HG03565 (cell line): ENCODE measurements around the gene AKIRIN1.
"Not testable (repeated sequence)": the region's sequence is repeated elsewhere in the genome, so short reads cannot be mapped to it uniquely, and the experiment has no call there.

Source experiments
- ATAC-seq: cut with Tn5 transposase; IDR thresholded peaks from one replicate; pipeline ENCODE4 v1.9.1; 2021; ENCODE audit warnings: mild to moderate bottlenecking, moderate library complexity; ENCODE audit not compliant: unreplicated experiment

The AKIRIN1 gene

DNA sequence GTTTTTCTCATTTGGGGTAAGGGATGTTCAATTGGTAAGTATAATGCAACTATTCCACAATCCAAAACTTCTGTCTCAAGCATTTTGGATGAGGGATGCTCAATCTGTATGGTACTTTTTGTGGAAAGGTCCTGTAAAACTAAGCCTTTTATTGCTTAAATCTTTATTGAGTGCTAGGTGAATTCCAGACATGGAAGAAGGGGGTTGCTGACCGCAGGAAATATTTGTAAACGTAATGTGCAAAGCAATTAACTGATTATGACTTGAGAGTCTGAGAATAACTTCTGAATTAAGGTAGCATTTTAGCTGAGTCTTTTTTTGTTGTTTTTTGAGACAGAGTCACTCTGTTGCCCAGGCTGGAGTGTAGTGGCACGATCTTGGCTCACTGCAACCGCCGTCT, 3.1 kb downstream of the AKIRIN1 start:
- no peak for ATAC-seq

DNA sequence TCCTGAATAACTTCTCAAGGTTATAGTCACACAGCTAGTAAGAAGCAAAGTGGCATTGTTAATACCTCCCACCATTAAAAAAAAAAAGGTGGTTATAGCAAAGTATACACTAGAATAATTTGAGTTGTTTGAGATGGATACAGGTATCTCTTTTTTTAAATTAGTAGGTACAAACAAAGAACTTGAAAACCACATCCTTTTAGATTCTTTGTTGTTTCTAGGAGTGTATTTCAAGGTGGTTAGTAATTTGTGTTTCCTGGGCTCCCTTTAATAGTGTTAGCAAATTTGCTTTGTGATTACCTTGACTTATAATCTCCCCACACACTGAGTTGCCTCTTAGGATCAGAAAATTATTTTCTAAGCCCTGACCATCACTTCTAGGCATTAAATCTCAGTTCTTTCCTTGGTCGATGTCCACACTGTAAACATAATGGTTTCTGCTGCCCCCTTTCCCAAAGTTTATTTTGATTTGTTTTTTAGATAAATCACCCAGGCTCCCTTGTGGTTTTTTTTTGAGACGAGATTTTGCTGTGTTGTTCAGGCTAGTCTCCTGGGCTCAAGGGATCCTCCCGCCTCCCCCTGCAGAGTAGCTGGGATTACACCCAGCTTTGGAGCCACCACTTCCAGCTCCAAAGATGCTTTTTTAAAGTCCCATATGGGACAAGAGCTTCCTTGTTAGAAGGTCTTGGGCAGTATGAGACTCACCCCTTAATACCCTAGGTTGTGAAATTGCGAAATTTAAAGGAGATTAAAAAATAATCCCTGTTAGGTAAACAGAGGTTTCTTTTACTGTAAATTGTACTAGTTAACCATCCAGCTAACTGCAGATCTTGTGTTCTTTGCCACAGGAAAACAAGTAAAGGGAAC, 6.2 kb downstream of the AKIRIN1 start:
- ATAC-seq = no peak

DNA sequence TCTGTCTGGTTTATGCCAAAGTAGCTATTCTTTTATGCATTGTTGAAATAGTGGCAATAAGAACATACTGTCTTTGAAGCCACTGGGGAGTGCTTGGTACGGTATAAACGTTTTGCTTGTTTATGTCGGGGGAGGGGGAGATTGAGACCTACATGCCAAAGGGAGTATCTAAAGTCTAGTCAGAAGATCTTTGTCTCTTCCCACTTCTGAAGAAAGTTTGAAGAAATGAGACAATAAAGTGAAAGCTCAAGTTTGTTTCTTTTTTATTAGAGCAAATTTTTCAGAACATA, 6.8 kb downstream of the AKIRIN1 start:
- no peak for ATAC-seq

DNA sequence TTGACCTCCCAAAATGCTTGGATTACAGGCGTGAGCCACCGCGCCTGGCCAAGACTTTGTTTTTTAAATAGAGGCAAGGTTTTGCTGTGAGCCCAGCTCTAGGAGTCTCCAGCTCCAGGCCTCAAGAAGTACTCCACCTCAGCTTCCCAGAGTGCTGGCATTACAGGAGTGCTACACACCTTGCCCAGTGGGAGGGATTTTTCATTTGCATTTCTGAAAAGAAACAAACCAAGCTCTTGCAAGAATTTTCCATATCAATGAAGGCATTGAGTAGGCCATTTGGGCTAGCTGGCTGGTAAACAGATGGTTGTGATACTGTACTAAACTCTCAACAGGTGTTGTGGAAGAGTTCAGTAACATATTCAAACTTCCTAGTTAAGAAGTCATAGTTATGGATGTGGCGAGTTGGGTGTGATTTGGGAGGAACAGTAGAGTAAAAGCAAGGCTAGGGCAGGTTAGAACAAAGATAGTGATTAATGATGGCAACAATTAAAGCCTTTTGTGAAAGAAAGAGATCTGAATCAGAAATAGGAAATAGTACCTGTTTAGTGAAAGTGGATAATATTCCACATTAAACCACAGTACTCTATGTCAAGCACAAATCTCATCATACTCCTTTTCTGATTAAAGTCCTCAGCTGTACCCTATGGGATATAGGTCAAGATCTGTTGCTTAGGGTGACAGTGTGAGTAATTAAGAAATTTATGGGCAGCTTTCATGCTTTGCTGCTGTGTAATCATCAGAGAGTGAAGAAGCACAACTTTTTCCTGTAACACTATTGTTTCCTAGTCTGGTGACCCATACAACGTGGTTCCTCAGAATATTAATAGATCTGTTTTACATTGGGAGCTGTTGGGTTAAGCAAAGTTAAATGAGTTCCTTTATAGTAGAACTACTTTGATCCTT, 10.7 kb downstream of the AKIRIN1 start:
- no peak for ATAC-seq

DNA sequence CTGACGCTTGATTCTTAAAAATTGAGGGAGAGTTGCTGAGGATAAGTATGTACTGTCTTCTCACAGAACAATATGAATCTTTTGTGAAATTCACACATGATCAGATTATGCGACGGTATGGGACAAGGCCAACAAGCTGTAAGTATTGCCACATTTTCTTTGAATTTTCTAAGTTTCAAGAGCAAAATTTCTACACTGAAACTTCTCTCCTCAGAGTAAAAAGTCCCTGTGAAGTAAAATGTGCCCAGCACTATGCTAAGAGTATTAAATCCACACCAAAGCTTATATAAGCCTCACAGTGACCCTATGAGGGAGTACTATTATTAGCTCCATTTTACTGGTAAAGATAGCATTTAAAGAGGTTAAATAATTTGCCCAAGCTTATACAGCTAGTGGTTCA, 12.2 kb downstream of the AKIRIN1 start:
- no peak for ATAC-seq

DNA sequence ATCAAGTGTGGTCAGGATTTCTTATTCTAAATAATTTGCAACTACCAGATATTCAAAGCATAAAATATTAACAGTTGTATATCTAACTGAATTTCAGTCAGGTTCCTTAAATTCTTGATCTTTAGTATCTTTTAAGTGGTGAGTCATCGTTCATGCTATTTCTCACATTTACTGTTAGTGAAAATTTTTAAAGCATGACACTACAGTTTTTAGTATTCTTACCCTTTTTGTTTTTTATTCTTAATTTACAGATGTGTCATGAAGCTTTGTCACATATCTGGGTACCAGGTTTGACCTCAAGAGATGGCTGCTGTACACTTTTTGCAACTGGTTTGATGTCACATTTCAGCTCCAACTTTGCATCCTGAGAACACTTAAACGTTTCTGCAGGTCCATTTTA, 12.7 kb downstream of the AKIRIN1 start:
- ATAC-seq = no peak

DNA sequence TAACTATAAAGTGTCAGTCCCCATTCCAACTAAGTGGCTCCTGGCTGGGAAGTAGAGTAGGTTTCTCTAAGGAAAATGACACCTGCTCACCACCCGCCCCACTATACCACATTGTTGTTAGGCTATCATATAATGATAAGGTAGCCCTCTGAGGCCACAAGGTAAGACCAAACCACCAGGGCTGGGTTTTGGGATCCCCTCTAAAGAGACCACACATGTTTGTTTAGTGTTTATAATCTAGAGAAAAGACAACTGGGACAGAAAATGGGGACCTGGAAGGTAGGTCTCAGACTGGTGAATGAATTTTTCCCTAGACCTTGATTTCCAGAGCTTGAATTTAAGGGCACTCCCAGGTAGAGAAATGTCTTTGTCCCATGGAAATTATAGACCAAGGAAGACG, 15.2 kb downstream of the AKIRIN1 start:
- no peak for ATAC-seq

DNA sequence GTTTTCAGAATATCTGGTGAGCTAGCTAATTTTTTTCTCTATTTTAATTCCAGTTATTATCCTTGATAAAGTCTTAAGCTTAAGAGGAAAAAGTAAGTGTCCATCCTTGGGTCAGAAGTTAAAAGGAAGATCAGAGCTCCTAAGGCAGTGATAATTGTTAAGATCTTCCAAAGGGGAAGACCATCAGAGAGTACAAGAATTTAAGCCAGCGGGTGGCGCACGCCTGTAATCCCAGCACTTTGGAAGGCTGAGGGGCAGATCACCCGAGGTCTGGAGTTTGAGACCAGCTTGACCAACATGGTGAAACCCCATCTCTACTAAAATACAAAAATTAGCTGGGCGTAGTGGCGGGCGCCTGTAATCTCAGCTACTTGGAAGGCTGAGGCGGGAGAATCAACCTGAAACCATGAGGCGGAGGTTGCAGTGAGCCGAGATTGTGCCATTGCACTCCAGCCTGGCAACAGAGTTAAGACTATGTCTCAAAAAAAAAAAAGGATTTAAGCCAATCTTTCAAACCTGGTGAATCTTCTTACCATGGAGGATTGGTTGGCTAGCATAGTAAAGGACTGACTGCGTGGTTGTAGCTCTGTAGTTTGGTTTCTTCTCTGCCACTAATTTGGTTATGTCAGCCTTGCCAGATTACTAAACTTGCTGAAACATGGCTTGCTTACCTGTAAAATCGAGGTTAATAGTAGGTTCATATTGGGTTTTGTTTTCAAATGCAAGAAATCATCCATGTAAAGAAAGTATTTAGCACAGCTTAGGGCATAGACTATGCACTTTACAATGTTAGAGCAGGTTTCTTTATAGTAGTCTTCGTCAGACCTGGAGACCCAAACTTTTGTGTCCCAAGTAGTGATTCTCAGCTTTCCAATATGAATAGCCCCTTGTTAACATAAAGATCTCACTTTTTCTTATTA, 15.9 kb downstream of the AKIRIN1 start:
- no peak for ATAC-seq

DNA sequence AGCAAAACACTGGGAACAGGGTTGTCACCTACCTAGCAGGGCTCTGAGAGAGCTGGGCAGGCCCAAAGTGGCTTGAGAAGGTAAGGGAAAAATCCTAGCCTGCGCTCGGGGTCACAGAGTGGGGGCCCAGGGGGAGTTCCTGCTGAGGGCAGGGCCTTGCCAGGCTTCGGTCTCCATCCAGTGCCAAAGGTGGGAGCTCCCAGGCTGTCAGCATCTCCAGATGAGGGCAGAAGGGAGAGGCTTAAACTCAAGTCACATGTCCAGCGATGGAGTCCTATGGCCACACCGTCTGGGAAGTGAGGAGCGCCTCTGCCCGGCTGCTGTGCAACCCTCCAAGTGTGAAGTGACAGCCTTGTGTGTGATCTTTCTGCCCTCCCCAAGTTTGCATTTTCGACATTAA, 23.9 kb downstream of the AKIRIN1 start:
- not testable (repeated sequence) for ATAC-seq

DNA sequence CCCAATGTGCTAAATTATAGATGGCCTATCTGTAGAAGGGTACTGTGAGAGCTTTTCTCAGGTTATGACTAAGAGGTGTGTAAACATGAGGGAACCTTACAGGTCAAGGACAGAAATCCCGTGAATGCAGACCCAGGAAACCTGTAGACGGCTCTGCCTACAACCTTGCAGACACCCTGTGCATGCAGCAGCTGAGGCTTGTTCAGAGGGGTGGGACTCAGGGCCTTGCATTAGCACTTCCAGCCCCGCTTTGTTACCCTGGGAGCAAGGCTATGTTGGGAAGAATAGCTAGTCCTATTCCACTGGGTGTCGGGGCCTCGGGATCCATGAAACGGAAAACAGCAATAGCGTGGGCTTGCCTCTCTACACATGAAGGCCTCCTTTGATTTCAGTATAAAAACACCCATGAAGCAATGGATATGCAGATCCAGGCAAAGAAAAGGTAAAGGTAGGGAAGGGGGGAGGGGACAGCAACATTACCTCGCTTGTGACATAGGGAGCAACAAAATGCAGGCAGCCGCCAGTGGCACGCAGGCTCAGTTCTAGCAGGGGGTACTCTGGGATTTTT, 25.6 kb downstream of the AKIRIN1 start:
- ATAC-seq = no peak

DNA sequence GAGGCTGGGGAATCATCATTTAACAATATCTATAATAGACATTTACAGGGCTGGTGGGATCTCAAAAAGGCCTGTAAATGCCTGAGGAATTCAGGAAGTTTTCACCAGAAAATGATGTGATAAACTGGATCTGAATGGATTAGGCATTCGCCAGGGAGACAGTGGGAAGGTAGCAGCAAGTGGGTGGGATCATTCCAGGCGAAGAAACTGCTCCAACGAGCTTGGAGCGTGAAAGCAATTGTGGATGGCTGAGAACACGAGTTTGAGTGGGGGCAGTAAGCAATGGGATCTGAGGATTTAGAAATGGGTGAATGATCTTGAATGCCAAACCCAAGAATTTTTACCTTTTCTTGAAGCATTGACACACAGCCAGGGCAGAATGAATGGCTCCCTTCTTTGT, 26.2 kb downstream of the AKIRIN1 start:
- ATAC-seq = no peak

DNA sequence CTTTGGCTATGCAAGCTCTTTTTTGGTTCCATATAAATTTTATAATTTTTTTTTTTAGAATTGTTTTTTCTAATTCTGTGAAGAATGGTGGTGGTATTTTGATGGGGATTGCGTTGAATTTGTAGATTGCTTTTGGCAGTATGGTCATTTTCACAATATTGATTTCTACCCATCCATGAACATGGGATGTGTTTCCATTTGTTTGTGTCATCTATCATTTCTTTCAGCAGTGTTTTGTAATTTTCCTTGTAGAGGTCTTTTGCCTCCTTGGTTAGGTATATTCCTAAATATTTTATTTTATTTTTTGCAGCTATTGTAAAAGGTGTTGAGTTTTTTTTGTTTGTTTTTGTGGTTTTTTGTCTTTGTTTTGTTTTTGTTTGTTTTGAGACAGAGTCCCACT, 29.4 kb downstream of the AKIRIN1 start:
- ATAC-seq = not testable (repeated sequence)

DNA sequence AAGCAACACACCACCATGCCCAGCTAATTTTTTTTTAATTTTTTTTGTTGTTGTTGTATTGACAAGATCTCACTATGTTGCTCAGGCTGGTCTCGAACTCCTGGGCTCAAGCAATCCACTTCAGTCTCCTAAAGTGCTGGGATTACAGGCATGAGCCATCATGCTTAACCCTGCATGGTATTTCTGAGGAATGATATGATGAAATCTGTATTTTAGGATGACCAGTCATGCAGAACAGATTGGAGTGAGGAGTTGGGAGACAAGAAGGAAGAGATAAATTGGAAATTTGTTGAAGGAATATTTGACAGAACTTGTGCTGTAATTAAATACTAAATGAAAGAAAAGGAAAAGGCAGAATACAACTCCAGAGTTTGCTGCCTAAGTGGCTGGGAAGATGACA, 30.4 kb downstream of the AKIRIN1 start:
- no peak for ATAC-seq

DNA sequence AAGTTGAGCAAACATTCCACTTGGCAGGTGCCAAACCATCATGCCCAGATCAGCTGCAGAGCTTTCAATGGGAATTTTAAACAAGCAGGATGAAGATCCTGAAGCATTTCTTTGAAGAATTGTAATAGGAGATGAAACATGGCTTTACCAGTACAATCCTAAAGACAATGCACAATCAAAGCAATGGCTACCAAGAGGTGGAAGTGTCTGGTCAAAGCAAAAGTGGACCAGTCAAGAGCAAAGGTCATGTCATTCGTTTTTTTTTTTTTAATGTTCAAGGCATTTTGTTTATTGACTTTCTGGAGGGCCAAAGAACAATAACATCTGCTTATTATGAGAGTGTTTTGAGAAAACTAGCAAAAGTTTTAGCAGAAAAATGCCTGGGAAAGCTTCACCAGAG, 32.1 kb downstream of the AKIRIN1 start:
- no peak for ATAC-seq

DNA sequence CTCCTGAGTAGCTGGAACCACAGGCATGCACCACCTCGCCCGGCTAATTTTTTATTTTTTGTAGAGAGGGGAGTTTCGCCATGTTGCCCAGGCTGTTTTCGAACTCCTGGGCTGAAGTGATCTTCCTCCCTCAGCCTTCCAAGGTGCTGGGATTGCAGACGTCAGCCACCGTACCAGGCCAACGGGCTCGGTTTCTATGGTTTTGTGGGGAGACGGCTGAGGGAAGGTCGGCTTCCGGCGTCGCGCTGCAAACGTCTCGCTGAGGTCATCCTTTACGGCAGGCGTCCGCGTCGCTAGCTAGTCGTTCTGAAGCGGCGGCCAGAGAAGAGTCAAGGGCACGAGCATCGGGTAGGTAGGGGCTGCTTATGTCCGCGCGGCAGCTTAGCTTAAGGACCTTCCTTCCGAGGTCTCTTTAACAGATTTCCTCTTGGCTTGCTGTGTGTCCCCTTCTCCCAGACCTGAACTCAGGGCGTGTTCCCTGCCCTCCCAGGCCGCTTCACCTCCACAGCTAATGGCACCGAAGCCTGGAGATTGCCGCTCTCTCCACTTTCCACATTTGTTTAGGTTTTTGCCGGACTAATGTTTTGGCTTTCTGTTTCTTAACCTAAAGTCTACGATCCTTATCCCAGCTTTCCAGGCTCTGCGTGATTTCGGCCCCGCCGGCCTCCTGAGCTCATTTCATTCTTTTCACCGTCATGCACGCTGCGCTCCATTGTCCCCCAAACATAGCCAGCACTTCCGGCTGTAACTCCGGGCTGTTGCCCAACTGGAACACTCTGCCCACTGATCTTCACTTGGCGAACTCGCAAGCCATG, 35.2 kb downstream of the AKIRIN1 start, which contains the start of gene NDUFS5:
Gene NDUFS5 (plus strand): TSS at position 300 of the 815 bp plus-strand sequence. CDS start 2,375 bp downstream, outside the sequence.
- peak; percentile 75 for ATAC-seq

DNA sequence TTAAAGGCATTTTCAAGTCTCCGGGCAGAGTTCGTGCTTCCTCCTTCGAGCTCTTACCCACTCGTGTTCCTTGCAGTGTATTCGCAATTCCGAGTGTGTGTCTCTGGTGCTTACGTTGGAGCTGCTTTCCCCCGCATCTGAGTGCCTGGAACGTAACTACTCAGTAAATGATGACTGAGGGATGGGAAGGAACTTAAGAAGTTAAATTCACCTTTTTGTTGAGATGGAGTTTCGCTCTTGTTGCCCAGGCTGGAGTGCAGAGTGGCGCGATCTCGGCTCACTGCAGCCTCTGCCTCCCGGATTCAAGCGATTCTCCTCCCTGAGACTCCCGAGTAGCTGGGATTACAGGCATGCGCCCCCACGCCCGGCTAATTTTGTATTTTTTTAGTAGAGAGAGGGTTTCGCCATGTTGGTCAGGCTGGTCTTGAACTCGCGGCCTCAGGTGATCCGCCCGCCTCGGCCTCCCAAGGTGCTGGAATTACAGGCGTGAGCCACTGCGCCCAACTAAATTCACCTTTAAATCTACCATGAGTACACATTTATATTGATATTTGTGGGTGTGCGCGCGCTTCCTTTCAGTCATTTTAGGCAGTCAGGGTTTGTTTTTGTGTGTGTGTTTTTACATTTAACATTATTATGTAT, 35.9 kb downstream of the AKIRIN1 start:
- ATAC-seq = peak; percentile 8

DNA sequence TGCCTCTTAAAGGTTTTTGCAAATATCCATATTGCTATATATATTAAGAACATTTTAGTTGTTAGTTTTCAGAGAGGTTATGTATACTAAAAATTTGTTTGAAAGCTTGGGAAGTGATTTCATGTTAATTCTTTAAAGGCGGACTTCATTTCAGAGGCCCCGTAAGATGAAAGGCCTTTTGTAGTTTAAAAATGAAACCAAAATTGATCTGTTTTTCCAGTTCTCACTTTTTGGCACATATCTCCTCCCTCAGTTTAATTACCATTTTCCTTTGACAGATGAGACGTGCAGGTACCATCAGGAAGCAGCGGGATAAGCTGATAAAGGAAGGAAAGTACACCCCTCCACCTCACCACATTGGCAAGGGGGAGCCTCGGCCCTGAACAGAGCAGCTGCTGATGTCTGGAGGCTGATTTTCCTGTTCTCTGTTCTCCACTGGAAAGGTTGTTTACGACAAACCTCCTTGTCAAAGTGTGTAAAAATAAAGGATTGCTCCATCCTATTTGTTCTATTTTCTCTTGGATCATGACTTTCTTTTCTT, 43.1 kb downstream of the AKIRIN1 start:
- no peak for ATAC-seq

DNA sequence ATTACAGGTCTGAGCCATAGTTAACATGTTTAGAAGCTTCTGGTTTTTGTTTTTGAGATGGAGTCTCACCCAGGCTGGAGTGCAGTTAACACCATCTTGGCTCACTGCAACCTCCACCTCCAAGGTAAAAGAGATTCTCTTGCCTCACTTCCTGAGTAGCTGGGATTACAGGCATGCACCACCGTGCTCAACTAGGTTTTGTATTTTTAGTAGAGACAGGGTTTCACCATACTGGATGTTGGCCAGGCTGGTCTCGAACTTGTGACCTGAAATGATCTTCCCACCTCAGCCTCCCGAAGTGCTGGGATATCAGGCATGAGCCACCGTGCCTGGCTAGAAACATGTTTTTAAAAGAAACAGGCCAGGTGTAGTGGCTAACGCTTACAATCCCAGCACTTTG, 45.6 kb downstream of the AKIRIN1 start:
- ATAC-seq = no peak

DNA sequence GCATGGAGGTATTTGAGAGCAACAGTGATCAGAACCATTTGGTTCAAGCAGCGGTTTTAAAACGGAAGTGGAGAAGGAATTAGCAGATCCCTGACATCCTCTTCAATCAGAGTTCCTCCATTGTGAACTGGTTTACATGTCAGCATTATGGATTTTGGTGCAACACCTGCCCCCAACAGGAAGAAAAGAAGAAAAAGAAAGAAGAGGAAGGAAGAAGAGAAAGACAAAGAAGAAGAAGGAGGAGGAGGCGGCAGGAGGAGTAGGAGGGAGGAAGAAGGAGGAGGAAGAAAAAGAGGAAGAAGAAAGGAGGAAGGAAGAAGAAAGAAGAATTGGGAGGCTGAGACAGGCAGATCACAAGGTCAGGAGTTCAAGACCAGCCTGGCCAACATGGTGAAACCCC, 52.4 kb downstream of the AKIRIN1 start:
- ATAC-seq = no peak
